Hematopoietic multipotent progenitor cell treated with erythropoietin and hydrocortisone succinate and interleukin-3 and kit ligand, for 8 days (in vitro differentiated cells): ENCODE results near the gene ROBO1.

ENCODE experiments used
- DNase-seq: peaks from one replicate; pipeline ENCODE4 v3.0.0-alpha.2; 2015

The ROBO1 gene

GRCh38 chr3:79436387-79436786 is 331.4 kb downstream of the ROBO1 start:
- DNase-seq: no peak

GRCh38 chr3:79427081-79427480 is 340.7 kb downstream of the ROBO1 start:
- DNase-seq: no peak

GRCh38 chr3:79424811-79425210 is 343.0 kb downstream of the ROBO1 start:
- DNase-seq: no peak

- no peak for DNase-seq
Observed at GRCh38 chr3:79423417-79423816, 344.4 kb downstream of the ROBO1 start.

GRCh38 chr3:79421273-79421672 is 346.5 kb downstream of the ROBO1 start:
- DNase-seq: no peak

GRCh38 chr3:79418855-79419621 is 348.8 kb downstream of the ROBO1 start:
- no peak for DNase-seq

- no peak for DNase-seq
Observed at GRCh38 chr3:79415356-79415755, 352.4 kb downstream of the ROBO1 start.

GRCh38 chr3:79414806-79415205 is 353.0 kb downstream of the ROBO1 start:
- DNase-seq: no peak

- no peak for DNase-seq
Observed at GRCh38 chr3:79414035-79414434, 353.8 kb downstream of the ROBO1 start.

- no peak for DNase-seq
Observed at GRCh38 chr3:79412537-79412936, 355.3 kb downstream of the ROBO1 start.

GRCh38 chr3:79410617-79411016 is 357.2 kb downstream of the ROBO1 start:
- no peak for DNase-seq

- DNase-seq: no peak
Observed at GRCh38 chr3:79410136-79410535, 357.7 kb downstream of the ROBO1 start.

- DNase-seq: no peak
Observed at GRCh38 chr3:79406175-79406574, 361.6 kb downstream of the ROBO1 start.

GRCh38 chr3:79405183-79405582 is 362.6 kb downstream of the ROBO1 start:
- DNase-seq: no peak

- no peak for DNase-seq
Observed at GRCh38 chr3:79396595-79396994, 371.2 kb downstream of the ROBO1 start.

- no peak for DNase-seq
Observed at GRCh38 chr3:79392479-79392878, 375.3 kb downstream of the ROBO1 start.

- DNase-seq: no peak
Observed at GRCh38 chr3:79390352-79390751, 377.4 kb downstream of the ROBO1 start.

- no peak for DNase-seq
Observed at GRCh38 chr3:79385211-79385610, 382.6 kb downstream of the ROBO1 start.

- DNase-seq: no peak
Observed at GRCh38 chr3:79383402-79384012, 384.3 kb downstream of the ROBO1 start.

GRCh38 chr3:79380581-79380980 is 387.2 kb downstream of the ROBO1 start:
- no peak for DNase-seq

GRCh38 chr3:79378064-79378463 is 389.7 kb downstream of the ROBO1 start:
- no peak for DNase-seq

GRCh38 chr3:79369306-79369705 is 398.5 kb downstream of the ROBO1 start:
- DNase-seq: no peak

- DNase-seq: no peak
Observed at GRCh38 chr3:79368403-79368802, 399.4 kb downstream of the ROBO1 start.

GRCh38 chr3:79367803-79368202 is 400.0 kb downstream of the ROBO1 start:
- DNase-seq: no peak

- DNase-seq: no peak
Observed at GRCh38 chr3:79367066-79367465, 400.7 kb downstream of the ROBO1 start.
